WTC11 (cell line): ENCODE results near the gene PRKCG. TPM values are rescaled to one million over a fixed set of nuclear protein-coding genes. Genes with fewer than 3 reads are reported as not detected.
"Not testable (repeated sequence)": the region's sequence is repeated elsewhere in the genome, so short reads cannot be mapped to it uniquely, and the experiment has no call there.

Source experiments
- ATAC-seq: fragments of 200-7000 bp; cut with Tn5 transposase; 2 replicates; pipeline ENCODE4 v1.10.0; 2021; ENCODE audit warnings: mild to moderate bottlenecking, moderate library complexity
- CTCF ChIA-PET: fragments of 300-600 bp; sonication (Branson Sonifier 250); formaldehyde crosslinking; loops from one replicate; lab custom pipeline; 2021; ENCODE audit warnings: antibody characterized with exemption; lab: Charles Lee
- POLR2A ChIA-PET: fragments of 350-600 bp; sonication (Branson Sonifier 250); formaldehyde crosslinking; loops from one replicate; lab custom pipeline; 2021; ENCODE audit warnings: antibody characterized with exemption; lab: Charles Lee
- DNase-seq: peaks from one replicate; pipeline ENCODE4 v3.0.0; 2021; ENCODE audit warnings: low spot score
- H3K27ac Mint-ChIP-seq: 2 replicates; pipeline ENCODE4 v1.8.0; 2021; ENCODE audit warnings: mixed read lengths
- H3K27me3 Mint-ChIP-seq: 2 replicates; pipeline ENCODE4 v1.8.0; 2021; ENCODE audit warnings: low read depth, mild to moderate bottlenecking, moderate library complexity, mixed read lengths
- H3K36me3 Mint-ChIP-seq: 2 replicates; pipeline ENCODE4 v1.8.0; 2021; ENCODE audit warnings: mixed read lengths
- H3K4me1 Mint-ChIP-seq: 2 replicates; pipeline ENCODE4 v1.8.0; 2022; ENCODE audit warnings: mixed read lengths
- H3K4me3 Mint-ChIP-seq: 2 replicates; pipeline ENCODE4 v1.8.0; 2021; ENCODE audit warnings: mild to moderate bottlenecking, moderate library complexity, mixed read lengths
- H3K9me3 Mint-ChIP-seq: 2 replicates; pipeline ENCODE4 v1.8.0; 2021; ENCODE audit warnings: mixed read lengths
- AFF4 ChIP-seq: sonication (generic); formaldehyde crosslinking; IDR thresholded peaks from 2 replicates; pipeline ENCODE4 v1.8.1; 2023; ENCODE audit warnings: mild to moderate bottlenecking, missing genetic modification reagents, borderline replicate concordance
- ATF2 ChIP-seq: sonication (generic); formaldehyde crosslinking; IDR thresholded peaks from 2 replicates; pipeline ENCODE4 v1.8.1; 2022; ENCODE audit warnings: low read depth, missing genetic modification reagents, borderline replicate concordance
- CTCF ChIP-seq: fragments of 200-600 bp; IDR thresholded peaks from 2 replicates; pipeline ENCODE4 v1.8.0; 2022; ENCODE audit warnings: antibody characterized with exemption
- ESRRA ChIP-seq: sonication (generic); formaldehyde crosslinking; IDR thresholded peaks from 2 replicates; pipeline ENCODE4 v1.8.1; 2022; ENCODE audit warnings: mild to moderate bottlenecking, missing genetic modification reagents, borderline replicate concordance
- GABPB1 ChIP-seq: sonication (generic); formaldehyde crosslinking; IDR thresholded peaks from 2 replicates; pipeline ENCODE4 v1.8.1; 2023; ENCODE audit warnings: mild to moderate bottlenecking, missing genetic modification reagents
- GRHL2 ChIP-seq: fragments of 250-450 bp; sonication (Bioruptor Pico); IDR thresholded peaks from 2 replicates; pipeline ENCODE4 v1.8.0; 2022; ENCODE audit warnings: mild to moderate bottlenecking, moderate library complexity; ENCODE audit not compliant: insufficient replicate concordance, severe bottlenecking
- HMGA2 ChIP-seq: fragments of 250-450 bp; sonication (Bioruptor Pico); IDR thresholded peaks from 2 replicates; pipeline ENCODE4 v1.4.0; 2021; ENCODE audit warnings: mild to moderate bottlenecking, moderate library complexity
- HMGXB4 ChIP-seq: sonication (generic); formaldehyde crosslinking; IDR thresholded peaks from 2 replicates; pipeline ENCODE4 v1.8.1; 2023; ENCODE audit warnings: mild to moderate bottlenecking, moderate library complexity, missing genetic modification reagents
- MXD4 ChIP-seq: fragments of 250-450 bp; sonication (Bioruptor Pico); IDR thresholded peaks from 2 replicates; pipeline ENCODE4 v1.8.0; 2021; ENCODE audit warnings: mild to moderate bottlenecking, moderate library complexity, borderline replicate concordance
- NR2C2 ChIP-seq: sonication (generic); formaldehyde crosslinking; IDR thresholded peaks from 2 replicates; pipeline ENCODE4 v1.8.0; 2022; ENCODE audit warnings: mild to moderate bottlenecking, missing genetic modification reagents
- RORB ChIP-seq: fragments of 250-450 bp; sonication (Bioruptor Pico); IDR thresholded peaks from 2 replicates; pipeline ENCODE4 v1.9.0; 2021; ENCODE audit warnings: mild to moderate bottlenecking
- SOX15 ChIP-seq: fragments of 250-450 bp; sonication (Bioruptor Pico); IDR thresholded peaks from 2 replicates; pipeline ENCODE4 v1.9.0; 2021; ENCODE audit warnings: mild to moderate bottlenecking
- TEAD1 ChIP-seq: sonication (generic); formaldehyde crosslinking; IDR thresholded peaks from 2 replicates; pipeline ENCODE4 v1.8.0; 2022; ENCODE audit warnings: mild to moderate bottlenecking, missing genetic modification reagents
- ZNF138 ChIP-seq: sonication (generic); formaldehyde crosslinking; conservative IDR thresholded peaks from 2 replicates; pipeline ENCODE4 v1.8.1; 2022; ENCODE audit warnings: mild to moderate bottlenecking, moderate library complexity, missing genetic modification reagents
- ZNF263 ChIP-seq: sonication (generic); formaldehyde crosslinking; IDR thresholded peaks from 2 replicates; pipeline ENCODE4 v1.8.1; 2022; ENCODE audit warnings: low read depth, mild to moderate bottlenecking, moderate library complexity, missing genetic modification reagents
- ZNF317 ChIP-seq: sonication (generic); formaldehyde crosslinking; IDR thresholded peaks from 2 replicates; pipeline ENCODE4 v1.8.1; 2023; ENCODE audit warnings: low read depth, mild to moderate bottlenecking, moderate library complexity, missing genetic modification reagents, borderline replicate concordance
- ZNF416 ChIP-seq: fragments of 250-450 bp; sonication (Bioruptor Pico); IDR thresholded peaks from 2 replicates; pipeline ENCODE4 v1.9.0; 2021; ENCODE audit warnings: mild to moderate bottlenecking, inconsistent platforms
- ZNF425 ChIP-seq: fragments of 250-450 bp; sonication (Bioruptor Pico); conservative IDR thresholded peaks from 2 replicates; pipeline ENCODE4 v1.9.0; 2021; ENCODE audit warnings: mild to moderate bottlenecking
- total RNA-seq: library from RNA; stranded (reverse); gene quantifications from 3 replicates; pipeline ENCODE4 v1.2.3, GENCODE V29; 2021

Gene PRKCG
- total RNA-seq, 1 experiment from 2014 or later: 23.0 TPM

- TF ChIP-seq CTCF (no peak), ZNF263 (CRISPR knock-in tag) (no peak), TEAD1 (peak; percentile 20; the same call in 1 of the 2 replicates), GRHL2 (CRISPR knock-in tag) (no peak), ZNF138 (CRISPR knock-in tag) (no peak), ZNF425 (CRISPR knock-in tag) (no peak), ZNF317 (no peak), AFF4 (CRISPR knock-in tag) (no peak), ZNF416 (CRISPR knock-in tag) (peak; percentile 58; the same call in 1 of the 2 replicates), ESRRA (CRISPR knock-in tag) (no peak), SOX15 (CRISPR knock-in tag) (no peak), MXD4 (CRISPR knock-in tag) (no peak), NR2C2 (CRISPR knock-in tag) (no peak), RORB (no peak), GABPB1 (CRISPR knock-in tag) (no peak), HMGA2 (0 out of 2 replicates have a peak, but pooled peaks have one; percentile 4), ATF2 (CRISPR knock-in tag) (no peak), HMGXB4 (no peak)
These were observed 12.8 kb upstream of the PRKCG start (continued) for GRCh38 chr19:53868892-53869804.

GRCh38 chr19:53869805-53870484, 12.1 kb upstream of the PRKCG start:
- ATAC-seq, H3K27me3 Mint-ChIP-seq, H3K9me3 Mint-ChIP-seq, DNase-seq: not testable (repeated sequence)
- Mint-ChIP-seq H3K4me3 (peak overlapping the region; percentile 93), H3K36me3 (peaks cover 31% of the 10 kb centered on the region), H3K27ac (peak overlapping the region; percentile 60), H3K4me1 (peaks cover 26% of the 10 kb centered on the region)
- POLR2A ChIA-PET: interaction anchor here (0.5 kb wide), 1 partner anchor 227 kb away, joined by 3 read pairs; no protein-coding TSS in a partner anchor
- CTCF ChIA-PET: interaction anchor here (1.8 kb wide), 1 partner anchor 43 kb away, joined by 4 read pairs; no protein-coding TSS in a partner anchor
